Keratinocyte (primary cell): Measurements from ENCODE around the gene TBC1D12.

Experiments used
- EZH2 ChIP-seq: IDR thresholded peaks from one replicate; pipeline ENCODE4 v1.6.1; 2012; ENCODE audit warnings: inconsistent platforms, mild to moderate bottlenecking, low read length, moderate library complexity
- TF ChIP-seq, protein P1 (sequence below), 3 experiments: IDR thresholded peaks in 1 of 3; conservative IDR thresholded peaks in 1 of 3; optimal IDR thresholded peaks in 1 of 3; 2 replicates in 2 of 3; 3 replicates in 1 of 3; pipeline versions ENCODE3 to v1.5.1; 2011; ENCODE audit warnings: low read length in 3 of 3, mild to moderate bottlenecking in 3 of 3, moderate library complexity in 2 of 3, control low read depth in 1 of 3, inconsistent platforms in 1 of 3; ENCODE audit not compliant: insufficient read depth in 2 of 3; ENCODE audit errors: extremely low read depth in 1 of 3

DNA sequence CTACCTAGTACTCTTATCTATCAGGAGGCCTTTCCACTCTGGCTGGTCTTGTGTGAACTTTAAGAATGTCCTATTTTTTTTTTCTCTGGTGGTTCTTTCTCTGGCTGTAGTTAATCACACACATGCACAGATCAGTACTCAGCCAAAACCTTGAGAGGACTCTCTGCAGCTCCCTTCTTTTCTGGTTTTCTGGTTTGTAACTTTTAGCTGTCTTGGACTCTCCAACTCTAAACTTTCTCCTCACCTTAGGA, 88.4 kb downstream of the TBC1D12 start:
- TF ChIP-seq, protein P1, sequence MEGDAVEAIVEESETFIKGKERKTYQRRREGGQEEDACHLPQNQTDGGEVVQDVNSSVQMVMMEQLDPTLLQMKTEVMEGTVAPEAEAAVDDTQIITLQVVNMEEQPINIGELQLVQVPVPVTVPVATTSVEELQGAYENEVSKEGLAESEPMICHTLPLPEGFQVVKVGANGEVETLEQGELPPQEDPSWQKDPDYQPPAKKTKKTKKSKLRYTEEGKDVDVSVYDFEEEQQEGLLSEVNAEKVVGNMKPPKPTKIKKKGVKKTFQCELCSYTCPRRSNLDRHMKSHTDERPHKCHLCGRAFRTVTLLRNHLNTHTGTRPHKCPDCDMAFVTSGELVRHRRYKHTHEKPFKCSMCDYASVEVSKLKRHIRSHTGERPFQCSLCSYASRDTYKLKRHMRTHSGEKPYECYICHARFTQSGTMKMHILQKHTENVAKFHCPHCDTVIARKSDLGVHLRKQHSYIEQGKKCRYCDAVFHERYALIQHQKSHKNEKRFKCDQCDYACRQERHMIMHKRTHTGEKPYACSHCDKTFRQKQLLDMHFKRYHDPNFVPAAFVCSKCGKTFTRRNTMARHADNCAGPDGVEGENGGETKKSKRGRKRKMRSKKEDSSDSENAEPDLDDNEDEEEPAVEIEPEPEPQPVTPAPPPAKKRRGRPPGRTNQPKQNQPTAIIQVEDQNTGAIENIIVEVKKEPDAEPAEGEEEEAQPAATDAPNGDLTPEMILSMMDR (optimal IDR thresholded peaks at IDR 0.05 in 1 of 3, IDR thresholded peaks at IDR 0.05 in 1 of 3, conservative IDR thresholded peaks at IDR 0.05 in 1 of 3; ENCODE audit: extremely low read depth in 1 of 3, insufficient read depth in 2 of 3, low read length in 3 of 3): no peak
- no peak for TF ChIP-seq EZH2
